Suprapubic skin (tissue), 4 donors: ENCODE data around the gene CHN1. TPM values are rescaled to one million over a fixed set of nuclear protein-coding genes. Genes with fewer than 3 reads are reported as not detected.

Experiments used
- DNase-seq, 2 donors: peaks; one replicate each; pipeline ENCODE4 v3.0.0-alpha.2; 2019; ENCODE audit warnings: low spot score in 2 of 2
- H3K27ac ChIP-seq: fragments of 200-600 bp; sonication (generic); one replicate; pipeline ENCODE4 v1.5.1; 2019
- H3K27me3 ChIP-seq: fragments of 200-600 bp; sonication (generic); one replicate; pipeline ENCODE4 v1.5.1; 2019
- H3K36me3 ChIP-seq: fragments of 200-600 bp; sonication (generic); one replicate; pipeline ENCODE4 v1.5.1; 2019
- H3K4me1 ChIP-seq: fragments of 200-600 bp; sonication (generic); one replicate; pipeline ENCODE4 v1.5.1; 2019
- H3K4me3 ChIP-seq: fragments of 200-600 bp; sonication (generic); one replicate; pipeline ENCODE4 v1.5.1; 2019; ENCODE audit warnings: mild to moderate bottlenecking
- H3K9me3 ChIP-seq: fragments of 200-600 bp; sonication (generic); one replicate; pipeline ENCODE4 v1.5.1; 2019
- EP300 ChIP-seq: sonication (generic); formaldehyde crosslinking; IDR thresholded peaks from one replicate; pipeline ENCODE4 v1.6.1; 2017; ENCODE audit warnings: antibody characterized with exemption
- POLR2A ChIP-seq, 2 donors: fragments of 450-650 bp; IDR thresholded peaks; one replicate each; pipeline ENCODE4 v1.6.1; 2017; ENCODE audit warnings: antibody characterized with exemption in 2 of 2, mild to moderate bottlenecking in 2 of 2, moderate library complexity in 2 of 2
- POLR2AphosphoS5 ChIP-seq, 3 donors: sonication (generic); formaldehyde crosslinking; IDR thresholded peaks; one replicate each; pipeline ENCODE4 v1.6.1; 2017; ENCODE audit warnings: antibody characterized with exemption in 3 of 3
- WGBS: methylation state at CpG from one replicate; pipeline ENCODE4 v1.1.5; 2018; 5-methylcytosine and 5-hydroxymethylcytosine counted together
- total RNA-seq, 4 donors: library from RNA; depleted of rRNA; stranded (reverse); fragments of >200 nt; gene quantifications; one replicate each; pipeline ENCODE4 v1.1.0, GENCODE V29; 2016
- TF ChIP-seq, protein P1 (sequence below), 2 donors: fragments of 200-600 bp in 1 of 2; fragments of 450-650 bp in 1 of 2; sonication (generic) in 1 of 2; IDR thresholded peaks; one replicate each; pipeline ENCODE4 v1.5.1; 2016 to 2019; ENCODE audit warnings: antibody characterized with exemption in 2 of 2, mild to moderate bottlenecking in 1 of 2, moderate library complexity in 1 of 2

Gene CHN1
- total RNA-seq, 4 donors from 2014 or later, result 1.6 to 4.9 (median 3.6) TPM

DNA sequence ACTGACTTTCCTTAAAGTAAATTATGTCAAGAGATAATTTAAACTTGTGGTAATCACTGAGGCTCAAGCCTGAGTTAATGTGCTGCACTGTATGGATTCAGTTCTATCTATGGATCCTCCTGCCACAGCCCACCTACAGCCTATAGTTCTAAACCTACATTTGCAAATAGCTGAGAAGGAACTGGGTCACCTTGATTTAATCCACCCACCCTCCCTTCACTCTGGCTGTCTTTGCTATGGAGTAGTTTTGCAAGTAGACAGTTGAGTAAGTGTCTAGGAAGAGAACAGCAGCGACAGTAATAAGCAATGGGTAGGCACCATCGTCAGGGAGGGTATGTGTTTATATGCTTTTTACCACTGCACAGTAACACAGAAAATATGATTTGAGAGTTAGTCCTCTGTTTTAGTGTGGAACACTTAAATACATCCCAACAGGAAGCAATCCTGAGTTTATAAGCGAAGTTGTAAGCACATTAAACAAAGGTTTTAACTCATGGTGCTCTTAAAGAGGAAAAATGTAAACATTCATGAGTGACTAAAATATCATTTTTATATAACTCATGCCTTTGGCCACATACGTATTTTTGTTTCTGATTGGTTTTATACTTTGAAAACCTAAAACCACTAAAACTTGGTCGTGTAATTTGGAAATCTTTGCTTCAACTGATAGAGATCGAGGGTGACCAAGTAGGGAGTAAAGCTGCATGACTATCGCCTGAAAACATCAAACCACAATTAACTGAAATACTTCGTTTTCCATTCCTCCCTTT is 204.6 kb downstream of the CHN1 start:
- TF ChIP-seq POLR2A (IDR thresholded peaks at IDR 0.05) (no peak), EP300 (no peak), POLR2AphosphoS5 (IDR thresholded peaks at IDR 0.05) (no peak)
- TF ChIP-seq, protein P1, sequence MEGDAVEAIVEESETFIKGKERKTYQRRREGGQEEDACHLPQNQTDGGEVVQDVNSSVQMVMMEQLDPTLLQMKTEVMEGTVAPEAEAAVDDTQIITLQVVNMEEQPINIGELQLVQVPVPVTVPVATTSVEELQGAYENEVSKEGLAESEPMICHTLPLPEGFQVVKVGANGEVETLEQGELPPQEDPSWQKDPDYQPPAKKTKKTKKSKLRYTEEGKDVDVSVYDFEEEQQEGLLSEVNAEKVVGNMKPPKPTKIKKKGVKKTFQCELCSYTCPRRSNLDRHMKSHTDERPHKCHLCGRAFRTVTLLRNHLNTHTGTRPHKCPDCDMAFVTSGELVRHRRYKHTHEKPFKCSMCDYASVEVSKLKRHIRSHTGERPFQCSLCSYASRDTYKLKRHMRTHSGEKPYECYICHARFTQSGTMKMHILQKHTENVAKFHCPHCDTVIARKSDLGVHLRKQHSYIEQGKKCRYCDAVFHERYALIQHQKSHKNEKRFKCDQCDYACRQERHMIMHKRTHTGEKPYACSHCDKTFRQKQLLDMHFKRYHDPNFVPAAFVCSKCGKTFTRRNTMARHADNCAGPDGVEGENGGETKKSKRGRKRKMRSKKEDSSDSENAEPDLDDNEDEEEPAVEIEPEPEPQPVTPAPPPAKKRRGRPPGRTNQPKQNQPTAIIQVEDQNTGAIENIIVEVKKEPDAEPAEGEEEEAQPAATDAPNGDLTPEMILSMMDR (IDR thresholded peaks at IDR 0.05), result no peak
- Histone ChIP-seq H3K27me3 (no peaks in the 10 kb centered on the region), H3K36me3 (no peaks in the 10 kb centered on the region), H3K4me1 (no peaks in the 10 kb centered on the region), H3K9me3 (no peaks in the 10 kb centered on the region), H3K27ac (no peak overlapping the region), H3K4me3 (no peak overlapping the region)
- no peak for DNase-seq
- 91% methylated on average over 8 of the region's 8 CpGs for WGBS

DNA sequence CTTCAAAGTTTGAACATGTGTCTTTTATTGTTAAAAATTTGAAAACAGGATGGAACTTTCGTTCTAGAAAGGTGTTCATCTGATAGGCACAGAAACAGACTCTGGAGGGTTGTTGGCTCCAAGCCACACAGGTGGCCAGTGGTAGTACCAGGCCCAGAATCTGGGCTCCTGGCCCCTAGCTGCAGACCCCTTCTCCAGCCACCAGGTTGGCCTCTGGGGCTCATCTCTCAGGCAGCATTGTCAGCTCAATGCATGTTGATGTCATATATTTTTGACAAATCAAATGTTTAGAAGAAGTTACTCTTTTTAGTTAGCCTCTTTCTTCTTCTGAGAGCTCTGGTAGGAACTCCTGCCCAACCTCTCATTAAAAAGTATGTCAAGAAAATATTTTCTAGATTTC is 206.4 kb downstream of the CHN1 start:
- H3K4me3 ChIP-seq, result no peak overlapping the region
- DNase-seq, result no peak
- TF ChIP-seq, protein P1 (IDR thresholded peaks at IDR 0.05), result no peak
- TF ChIP-seq POLR2AphosphoS5 (IDR thresholded peaks at IDR 0.05) (no peak), EP300 (no peak), POLR2A (IDR thresholded peaks at IDR 0.05) (no peak)
- no peak overlapping the region for H3K27ac ChIP-seq
- WGBS, result 91% methylated on average over 1 of the region's 1 CpG
- no peaks in the 10 kb centered on the region for H3K9me3 ChIP-seq
- no peaks in the 10 kb centered on the region for H3K4me1 ChIP-seq
- H3K27me3 ChIP-seq, result no peaks in the 10 kb centered on the region
- H3K36me3 ChIP-seq, result no peaks in the 10 kb centered on the region

DNA sequence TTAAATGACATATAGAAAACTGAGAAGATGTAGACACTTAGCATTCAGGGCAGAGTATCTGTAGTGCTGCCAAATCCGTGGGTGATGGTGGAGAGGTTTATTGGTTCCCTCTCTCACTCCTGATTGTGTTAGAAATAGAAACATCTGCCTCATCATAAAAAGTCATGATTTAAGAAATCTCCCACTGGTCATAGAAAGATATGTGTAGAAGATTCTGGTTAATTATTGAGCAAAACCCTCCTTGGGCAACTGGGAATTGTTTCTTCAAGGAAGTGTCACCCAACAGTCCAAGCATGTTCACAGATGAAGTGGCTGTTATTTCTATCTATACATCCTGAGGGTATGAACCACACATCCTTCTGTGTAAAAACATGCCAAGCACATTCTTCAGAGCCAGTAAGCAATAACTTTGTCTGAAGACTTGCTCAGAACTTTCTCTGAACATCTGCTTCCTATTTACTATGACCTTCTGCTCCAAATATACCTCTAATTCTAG is 207.4 kb downstream of the CHN1 start:
- WGBS, result 42% methylated on average over 1 of the region's 1 CpG
- Histone ChIP-seq H3K36me3 (no peaks in the 10 kb centered on the region), H3K9me3 (no peaks in the 10 kb centered on the region), H3K27ac (no peak overlapping the region), H3K4me1 (no peaks in the 10 kb centered on the region), H3K4me3 (no peak overlapping the region), H3K27me3 (no peaks in the 10 kb centered on the region)
- no peak for DNase-seq
- TF ChIP-seq, protein P1 (IDR thresholded peaks at IDR 0.05), result no peak
- TF ChIP-seq EP300, result no peak
- TF ChIP-seq POLR2A (IDR thresholded peaks at IDR 0.05), result no peak
- no peak for TF ChIP-seq POLR2AphosphoS5 (IDR thresholded peaks at IDR 0.05)

DNA sequence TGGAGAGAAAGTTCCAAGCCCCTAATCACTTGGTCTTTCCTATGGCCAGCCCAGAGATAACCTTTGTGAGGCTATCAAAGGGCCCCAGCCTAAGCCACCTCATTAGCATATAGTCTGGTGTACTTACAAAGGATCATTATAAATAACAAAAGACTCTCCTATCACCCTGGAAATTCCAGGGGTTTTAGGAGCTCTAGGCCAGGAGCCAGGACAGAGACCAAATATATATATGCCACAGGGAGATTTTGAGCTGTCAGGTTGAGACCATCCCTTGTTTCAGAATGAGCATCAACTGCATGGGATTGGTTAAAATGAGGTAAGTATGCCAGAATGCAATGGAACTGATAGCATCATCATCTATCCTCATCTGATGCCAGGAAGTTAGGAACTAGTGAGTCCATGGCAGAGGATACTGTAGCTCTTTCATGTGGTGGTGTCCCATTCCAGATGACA is 208.8 kb downstream of the CHN1 start:
- TF ChIP-seq EP300 (no peak), POLR2AphosphoS5 (IDR thresholded peaks at IDR 0.05) (no peak), POLR2A (IDR thresholded peaks at IDR 0.05) (no peak)
- Histone ChIP-seq H3K27me3 (no peaks in the 10 kb centered on the region), H3K36me3 (no peaks in the 10 kb centered on the region), H3K9me3 (no peaks in the 10 kb centered on the region), H3K27ac (no peak overlapping the region), H3K4me1 (no peaks in the 10 kb centered on the region), H3K4me3 (no peak overlapping the region)
- no peak for DNase-seq

DNA sequence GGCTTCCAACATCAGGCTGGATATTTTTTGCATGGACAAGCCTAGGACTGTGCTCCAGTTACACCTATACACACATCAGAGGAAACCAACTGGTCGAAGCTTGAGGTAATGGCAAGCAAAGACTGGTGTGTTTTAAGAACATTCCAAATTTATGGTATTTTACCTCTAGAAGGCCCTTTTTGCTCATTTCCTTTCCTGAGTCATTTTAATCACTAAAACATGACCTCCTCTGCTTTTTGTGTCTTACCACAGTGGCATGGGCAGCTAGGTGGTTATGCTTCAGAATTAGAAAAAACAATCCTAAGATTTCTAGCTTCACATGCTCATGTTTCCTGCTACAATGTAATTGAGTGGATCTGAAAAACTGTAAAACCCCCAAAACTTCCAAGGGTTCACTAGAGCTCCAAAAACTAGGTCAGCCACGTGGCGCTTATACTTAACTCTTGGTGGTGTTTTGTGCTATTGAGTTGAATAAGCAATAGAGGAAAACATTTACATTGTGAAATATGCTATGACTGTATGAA is 210.3 kb downstream of the CHN1 start:
- no peak overlapping the region for H3K27ac ChIP-seq
- no peaks in the 10 kb centered on the region for H3K27me3 ChIP-seq
- H3K4me1 ChIP-seq, result no peaks in the 10 kb centered on the region
- no peak for DNase-seq
- H3K9me3 ChIP-seq, result no peaks in the 10 kb centered on the region
- no peaks in the 10 kb centered on the region for H3K36me3 ChIP-seq
- TF ChIP-seq, protein P1 (IDR thresholded peaks at IDR 0.05), result no peak
- TF ChIP-seq EP300, result no peak
- TF ChIP-seq POLR2AphosphoS5 (IDR thresholded peaks at IDR 0.05), result no peak
- no peak for TF ChIP-seq POLR2A (IDR thresholded peaks at IDR 0.05)
- 77% methylated on average over 3 of the region's 3 CpGs for WGBS
- H3K4me3 ChIP-seq, result no peak overlapping the region
